Measurements from ENCODE around the gene USP6. TPM values are rescaled to one million over a fixed set of nuclear protein-coding genes. Genes with fewer than 3 reads are reported as not detected.

USP6 gene
- total and polyA plus RNA-seq, 10 of the 15 experiments (the other 5 are each of a cell fraction or from before 2014, with no cell fraction given), result under 0.01 to 0.39 (median 0.10) TPM; not detected in 2

GRCh38 chr17:5210614-5211252 lies 94.9 kb downstream of the USP6 start:
- ATAC-seq, result peak; percentile 70
- H4K20me1 ChIP-seq (ENCODE audit: control insufficient read depth, insufficient read depth), result no peaks in the 10 kb centered on the region
- no peak; the same call in 1 of the 2 replicates for TF ChIP-seq MLLT1 (IDR thresholded peaks at IDR 0.05)
- TF ChIP-seq MAX (IDR thresholded peaks at IDR 0.05; ENCODE audit: low read depth, low read length), result peak; percentile 21; the same call in 1 of the 2 replicates
- no peak for TF ChIP-seq CEBPZ (IDR thresholded peaks at IDR 0.05; ENCODE audit: low read depth, low read length)
- no peak for TF ChIP-seq RAD21 (IDR thresholded peaks at IDR 0.05; ENCODE audit: insufficient read depth, low read depth, low read length)
- no peak for TF ChIP-seq CEBPB (IDR thresholded peaks at IDR 0.05; ENCODE audit: borderline replicate concordance in 1 of 2, low read depth in 2 of 2, low read length in 2 of 2)
- peak; percentile 37 for TF ChIP-seq CUX1 (IDR thresholded peaks at IDR 0.05; ENCODE audit: insufficient replicate concordance, low read depth, low read length)
- no peak for TF ChIP-seq SREBF2 (IDR thresholded peaks at IDR 0.05; ENCODE audit: low read length)
- no peak for TF ChIP-seq NFXL1 (IDR thresholded peaks at IDR 0.05; ENCODE audit: borderline replicate concordance)
- no peak for TF ChIP-seq NRF1 (conservative IDR thresholded peaks at IDR 0.05; ENCODE audit: low read depth, low read length)

More at GRCh38 chr17:5210614-5211252, 94.9 kb downstream of the USP6 start:
- RAD21 ChIA-PET (ENCODE audit: unreplicated experiment), result interaction anchor here (0.8 to 4.1 kb wide), 6 partner anchors 9 to 31 kb away, joined by 3 to 49 read pairs (median 6); no protein-coding TSS in a partner anchor
- peak; percentile 73 for DNase-seq (ENCODE audit: low read depth, low spot score)
- Histone ChIP-seq H3K9me3 (replicated peaks; ENCODE audit: control insufficient read depth, insufficient read depth, low read length) (no peaks in the 10 kb centered on the region; the same call in 2 of the 3 replicates), H3K27ac (ENCODE audit: control insufficient read depth, insufficient read depth) (peak overlapping the region; percentile 88), H3K79me2 (ENCODE audit: control insufficient read depth, insufficient read depth, low read length) (no peaks in the 10 kb centered on the region; the same call in none of the 2 replicates), H3K36me3 (ENCODE audit: control insufficient read depth in 2 of 2, insufficient read depth in 2 of 2, low read length in 1 of 2) (peaks cover 9 to 21% of the 10 kb centered on the region in 2 experiments), H3K4me3 (no peak overlapping the region), H3K27me3 (replicated peaks in 1 of 2; ENCODE audit: control insufficient read depth in 2 of 2, insufficient read depth in 2 of 2, low read length in 1 of 2) (no peaks in the 10 kb centered on the region), H3K9ac (ENCODE audit: control insufficient read depth, insufficient read depth, low read length) (peak overlapping the region; percentile 24), H2AFZ (ENCODE audit: control insufficient read depth, low read depth, low read length) (no peak overlapping the region), H3K4me2 (ENCODE audit: control insufficient read depth, insufficient read depth) (peak overlapping the region; percentile 61), H3K4me1 (ENCODE audit: control insufficient read depth, insufficient read depth, low read length) (peaks cover 53% of the 10 kb centered on the region)
- CTCF ChIA-PET, result interaction anchor here (1.3 to 3.1 kb wide), 6 partner anchors 9 to 25 kb away, joined by 4 to 11 read pairs (median 6); partner anchors contain the start of gene SCIMP
- in situ Hi-C loops (cut with MboI) (loop anchor here (25.0 kb wide), 1 partner anchor 1498 kb away; the partner anchor contains the start of gene HASPIN), intact Hi-C loops (cut with micrococcal nuclease; ENCODE audit: unreplicated experiment) (no loop called here)
- no peak for FAIRE-seq
- WGBS (ENCODE audit: insufficient coverage, insufficient replicate concordance, low lambda C conversion rate, missing lambda C conversion rate), result 17% methylated on average over 8 of the region's 8 CpGs
- BruUV-seq (replicated peaks), result no TSS peak
- SMC1A ChIA-PET (ENCODE audit: uncharacterized antibody, unreplicated experiment), result interaction anchor here (0.9 to 5.7 kb wide), 9 partner anchors 11 to 85 kb away, joined by 3 to 57 read pairs (median 4); partner anchors contain the start of gene SCIMP
- POLR2A ChIA-PET, result interaction anchor here (0.6 to 3.4 kb wide), 10 partner anchors 9 to 31 kb away, joined by 3 to 52 read pairs (median 5); partner anchors contain the start of gene SCIMP

All from GM12878 (cell line).